CD4-positive, alpha-beta T cell treated with Interleukin-2 at 100 ng/mL for 4 hours (primary cell): ENCODE results near the gene TMEM80.

Source experiments
- DNase-seq: peaks from one replicate; pipeline ENCODE4 v3.0.0-alpha.2; 2020; ENCODE audit warnings: low spot score

TMEM80 gene

DNA sequence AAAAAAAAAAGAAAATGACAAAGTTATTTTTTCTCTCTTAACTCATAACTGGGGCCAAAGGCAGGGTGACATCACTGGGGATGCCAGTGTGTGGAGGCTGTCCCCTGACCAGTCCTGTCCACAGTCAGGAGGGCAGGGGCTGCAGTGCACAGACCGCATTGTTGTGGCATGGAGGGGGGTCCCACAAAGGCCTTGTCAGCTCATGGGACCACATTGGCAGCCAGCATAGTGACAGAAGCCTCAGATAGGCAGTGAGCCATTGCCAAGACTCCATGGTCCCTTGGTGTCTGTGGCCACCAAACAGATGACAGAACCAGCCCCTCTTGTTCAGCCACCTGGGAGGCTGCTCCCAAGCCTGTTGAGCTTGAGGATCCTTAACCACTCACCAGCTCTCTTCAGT, 4.1 kb downstream of the TMEM80 start:
- no peak for DNase-seq

- no peak for DNase-seq
Measured at GRCh38 chr11:701741-702461, 6.3 kb downstream of the TMEM80 start.

DNA sequence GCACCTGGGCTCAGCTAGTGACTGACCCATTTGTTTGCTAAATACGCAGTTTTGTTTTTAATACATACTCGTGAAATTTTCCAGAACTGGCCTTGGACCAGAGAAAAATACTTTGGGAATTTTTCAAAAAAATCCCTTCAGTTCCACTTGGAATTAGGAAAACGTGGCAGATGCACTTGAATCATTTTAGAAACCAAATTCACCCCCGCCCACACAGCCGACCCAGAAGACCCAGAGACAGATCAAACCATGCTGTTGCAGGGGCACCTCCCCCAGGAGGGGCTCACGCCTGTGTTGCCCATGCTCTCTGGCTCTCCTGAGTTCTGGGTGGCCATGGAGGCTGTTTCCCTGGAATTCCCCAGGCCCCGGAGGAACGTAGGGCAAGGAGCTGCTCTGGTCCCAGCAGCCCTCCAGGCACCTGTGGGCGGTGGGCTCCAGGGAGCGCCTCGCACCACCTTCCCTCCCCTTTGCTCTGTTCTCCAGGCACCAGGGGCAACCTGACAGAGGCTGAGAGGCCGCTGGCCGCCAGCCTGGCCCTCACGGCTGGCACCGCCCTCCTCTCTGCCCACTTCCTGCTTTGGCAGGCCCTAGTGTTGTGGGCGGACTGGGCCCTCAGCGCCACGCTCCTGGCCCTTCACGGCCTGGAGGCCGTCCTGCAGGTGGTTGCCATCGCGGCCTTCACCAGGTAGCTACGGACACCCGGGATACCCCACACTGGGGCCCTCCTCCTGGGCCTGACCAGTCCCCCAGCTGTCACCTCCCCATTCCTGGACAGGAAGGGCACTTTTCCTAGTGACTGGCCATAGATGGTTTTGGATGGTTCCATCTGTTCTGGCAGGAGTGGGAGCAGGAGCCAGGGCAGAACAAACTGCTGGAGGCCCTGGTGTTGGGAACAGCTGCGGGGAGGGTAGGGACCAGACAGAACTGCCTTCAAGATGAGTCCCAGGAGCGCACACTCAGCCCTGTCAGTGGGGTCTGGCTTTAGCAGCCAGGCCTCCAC, 7.1 kb downstream of the TMEM80 start:
- DNase-seq, result no peak

DNA sequence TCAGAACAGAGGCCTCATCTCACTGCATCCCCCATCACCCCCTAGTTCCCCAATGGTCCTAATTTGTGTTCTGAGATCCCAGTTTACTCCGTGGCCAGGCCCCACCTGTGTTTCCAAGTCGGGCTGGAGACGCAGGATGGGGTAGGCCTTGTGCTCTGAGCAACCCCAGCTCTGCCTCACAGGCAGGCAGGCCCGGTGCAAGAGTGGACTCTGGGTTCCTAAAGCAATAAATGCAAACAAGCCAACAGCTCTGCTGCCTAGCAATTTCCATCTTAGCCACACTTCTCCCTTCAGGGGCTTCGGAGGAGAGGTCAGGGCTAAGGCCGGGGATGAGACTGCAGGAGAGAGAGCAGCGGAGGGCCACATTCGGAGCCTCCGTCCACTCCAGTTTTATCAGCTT, 7.9 kb downstream of the TMEM80 start:
- no peak for DNase-seq

DNA sequence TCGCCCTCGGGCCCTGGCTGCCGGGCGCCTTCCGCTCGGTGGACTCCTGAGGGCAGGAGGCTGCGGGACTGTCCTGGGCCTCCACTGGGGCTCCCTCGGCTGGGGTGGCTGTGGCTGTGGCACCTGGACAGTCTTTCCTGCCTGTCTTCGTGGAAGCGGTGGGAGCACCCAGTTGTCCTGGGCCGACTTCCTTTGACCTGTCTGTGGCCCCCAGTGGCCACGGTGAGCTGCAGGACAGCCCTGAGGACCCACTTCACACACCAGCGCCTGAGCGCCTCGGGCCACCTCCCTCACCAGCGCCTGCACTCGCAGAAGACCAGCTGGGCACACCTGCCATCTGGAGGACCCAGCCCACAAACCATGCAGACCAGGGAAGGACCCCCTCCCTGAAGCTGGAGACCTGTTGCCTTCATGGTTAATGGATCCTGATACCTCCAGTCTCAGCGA, 8.6 kb downstream of the TMEM80 start:
- no peak for DNase-seq

- DNase-seq, result no peak
Measured at GRCh38 chr11:704781-705645, 9.4 kb downstream of the TMEM80 start.

GRCh38 chr11:705646-706438, 10.2 kb downstream of the TMEM80 start, which contains the start of gene EPS8L2:
EPS8L2 (plus strand) TSS chr11:706231; CDS start chr11:709408, 3,177 bp downstream.
- DNase-seq, result no peak

- no peak for DNase-seq
Measured at GRCh38 chr11:706439-706956, 10.9 kb downstream of the TMEM80 start.

- DNase-seq, result no peak
Measured at GRCh38 chr11:706957-707816, 11.6 kb downstream of the TMEM80 start.

GRCh38 chr11:707817-708420, 12.3 kb downstream of the TMEM80 start:
- DNase-seq, result no peak

DNA sequence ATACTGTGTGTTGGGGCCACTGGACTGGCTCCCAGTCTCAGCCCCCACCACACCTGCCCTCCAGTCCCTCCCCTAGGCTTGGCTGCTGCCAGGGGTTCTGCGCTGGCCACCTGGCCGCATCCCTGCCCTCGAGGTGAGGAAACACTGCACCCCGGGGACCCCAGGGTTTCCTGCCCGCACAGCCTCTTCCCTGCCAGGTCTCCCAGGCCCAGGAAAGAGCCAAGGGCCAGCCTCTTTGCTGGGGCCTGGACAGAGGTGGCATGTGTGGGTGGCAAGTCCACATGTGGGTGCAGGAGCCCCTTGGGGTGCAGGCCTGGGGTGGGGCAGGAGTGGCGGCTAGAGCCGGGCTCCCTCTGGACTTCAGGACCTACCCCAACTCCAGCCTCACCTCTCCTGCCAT, 12.9 kb downstream of the TMEM80 start:
- no peak for DNase-seq

GRCh38 chr11:709109-709997, 13.7 kb downstream of the TMEM80 start:
- no peak for DNase-seq

GRCh38 chr11:714436-714835, 18.8 kb downstream of the TMEM80 start:
- DNase-seq, result no peak

GRCh38 chr11:719214-720016, 23.8 kb downstream of the TMEM80 start:
- no peak for DNase-seq

DNA sequence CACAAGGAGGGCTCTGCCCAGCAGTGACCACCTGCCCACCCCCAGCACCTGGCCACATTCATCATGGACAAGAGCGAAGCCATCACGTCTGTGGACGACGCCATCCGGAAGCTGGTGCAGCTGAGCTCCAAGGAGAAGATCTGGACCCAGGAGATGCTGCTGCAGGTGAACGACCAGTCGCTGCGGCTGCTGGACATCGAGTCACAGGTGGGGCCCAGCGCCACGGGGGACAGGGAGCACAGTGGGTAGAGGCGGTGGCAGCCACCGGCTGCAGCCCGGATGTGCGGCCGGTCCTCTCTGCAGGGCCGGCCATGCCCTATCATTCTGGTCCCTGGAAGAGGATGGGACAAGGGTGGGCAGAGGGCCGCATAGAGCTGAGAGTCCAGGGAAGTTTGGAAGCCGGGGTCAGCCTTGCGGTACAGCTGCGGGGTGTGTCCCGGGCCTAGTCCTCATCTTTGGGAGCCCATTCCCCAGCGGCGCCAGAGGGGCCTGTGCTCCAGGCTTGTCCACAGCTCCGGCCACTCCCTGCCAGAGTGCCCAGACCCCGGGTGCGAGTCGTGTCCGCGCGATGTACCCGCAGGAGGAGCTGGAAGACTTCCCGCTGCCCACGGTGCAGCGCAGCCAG, 24.5 kb downstream of the TMEM80 start:
- no peak for DNase-seq

DNA sequence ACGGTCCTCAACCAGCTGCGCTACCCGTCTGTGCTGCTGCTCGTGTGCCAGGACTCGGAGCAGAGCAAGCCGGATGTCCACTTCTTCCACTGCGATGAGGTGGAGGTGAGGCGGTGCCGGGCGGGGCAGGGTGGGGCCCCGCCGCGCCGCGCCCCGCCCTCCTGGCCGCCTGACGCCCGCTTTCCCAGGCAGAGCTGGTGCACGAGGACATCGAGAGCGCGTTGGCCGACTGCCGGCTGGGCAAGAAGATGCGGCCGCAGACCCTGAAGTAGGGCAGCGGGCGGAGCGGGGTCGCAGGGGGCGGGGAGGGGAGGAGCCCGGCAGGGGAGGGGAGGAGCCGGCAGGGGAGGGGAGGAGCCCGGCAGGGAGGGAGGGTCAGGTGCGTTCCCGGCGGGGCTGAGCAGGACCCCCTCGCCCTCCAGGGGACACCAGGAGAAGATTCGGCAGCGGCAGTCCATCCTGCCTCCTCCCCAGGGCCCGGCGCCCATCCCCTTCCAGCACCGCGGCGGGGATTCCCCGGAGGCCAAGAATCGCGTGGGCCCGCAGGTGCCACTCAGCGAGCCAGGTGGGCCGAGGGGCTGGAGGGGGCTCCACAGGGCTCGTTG, 25.1 kb downstream of the TMEM80 start:
- peak; percentile 17 for DNase-seq
